MM.1S (cell line): ENCODE results near the gene AKAP4.

Source experiments
- DNase-seq: peaks from one replicate; pipeline ENCODE4 v3.0.0-alpha.2; 2015
- H2AFZ ChIP-seq: fragments of 300-600 bp; sonication (generic); 2 replicates; pipeline ENCODE4 v1.6.0; 2016; ENCODE audit warnings: antibody characterized with exemption, low read length
- H3F3A ChIP-seq: fragments of 300-600 bp; sonication (generic); 2 replicates; pipeline ENCODE4 v1.6.1; 2016; ENCODE audit warnings: mild to moderate bottlenecking, antibody characterized with exemption, low read length, moderate library complexity, mixed read lengths; ENCODE audit not compliant: insufficient read depth
- H3K27ac ChIP-seq: fragments of 300-600 bp; sonication (generic); 2 replicates; pipeline ENCODE4 v1.5.1; 2016; ENCODE audit warnings: mild to moderate bottlenecking, low read length
- H3K27me3 ChIP-seq: fragments of 300-600 bp; sonication (generic); replicated peaks from 2 replicates; pipeline ENCODE4 v1.6.0; 2016; ENCODE audit warnings: low read length; ENCODE audit not compliant: insufficient read depth
- H3K36me3 ChIP-seq: fragments of 300-600 bp; sonication (generic); replicated peaks from 2 replicates; pipeline ENCODE4 v1.6.1; 2016; ENCODE audit warnings: mild to moderate bottlenecking, low read length, mixed read lengths; ENCODE audit not compliant: insufficient read depth
- H3K4me1 ChIP-seq: fragments of 300-600 bp; sonication (generic); 2 replicates; pipeline ENCODE4 v1.6.1; 2016; ENCODE audit warnings: low read length, mixed read lengths
- H3K4me2 ChIP-seq: fragments of 300-600 bp; sonication (generic); 2 replicates; pipeline ENCODE4 v1.6.0; 2016; ENCODE audit warnings: low read depth, low read length
- H3K4me3 ChIP-seq: fragments of 300-600 bp; sonication (generic); 2 replicates; pipeline ENCODE4 v1.5.1; 2016; ENCODE audit warnings: low read length, mixed read lengths
- H3K79me2 ChIP-seq: fragments of 300-600 bp; sonication (generic); 2 replicates; pipeline ENCODE4 v1.6.1; 2016; ENCODE audit warnings: mixed run types, low read length, mixed read lengths
- H3K9ac ChIP-seq: fragments of 300-600 bp; sonication (generic); 2 replicates; pipeline ENCODE4 v1.6.1; 2016; ENCODE audit warnings: low read length, mixed read lengths
- H3K9me2 ChIP-seq: fragments of 300-600 bp; sonication (generic); replicated peaks from 2 replicates; pipeline ENCODE4 v1.6.1; 2016; ENCODE audit warnings: mild to moderate bottlenecking, low read length, mixed read lengths; ENCODE audit not compliant: insufficient read depth
- H3K9me3 ChIP-seq: fragments of 300-600 bp; sonication (generic); replicated peaks from 2 replicates; pipeline ENCODE4 v1.6.1; 2016; ENCODE audit warnings: mild to moderate bottlenecking, low read length, mixed read lengths; ENCODE audit not compliant: insufficient read depth
- H4K20me1 ChIP-seq: fragments of 300-600 bp; sonication (generic); 2 replicates; pipeline ENCODE4 v1.6.1; 2016; ENCODE audit warnings: mild to moderate bottlenecking, low read length, moderate library complexity, mixed read lengths; ENCODE audit not compliant: insufficient read depth
- CTCF ChIP-seq: fragments of 300-600 bp; sonication (generic); IDR thresholded peaks from 2 replicates; pipeline ENCODE4 v1.5.1; 2016; ENCODE audit warnings: antibody characterized with exemption, low read length, mixed read lengths
- EZH2 ChIP-seq: fragments of 300-600 bp; sonication (generic); optimal IDR thresholded peaks from 2 replicates; pipeline ENCODE3; 2017; ENCODE audit warnings: low read depth, mild to moderate bottlenecking, antibody characterized with exemption, low read length, mixed read lengths
- EZH2phosphoT487 ChIP-seq: fragments of 300-600 bp; sonication (generic); IDR thresholded peaks from 2 replicates; pipeline ENCODE4 v1.6.1; 2018; ENCODE audit warnings: antibody characterized with exemption, low read length

The AKAP4 gene

DNA sequence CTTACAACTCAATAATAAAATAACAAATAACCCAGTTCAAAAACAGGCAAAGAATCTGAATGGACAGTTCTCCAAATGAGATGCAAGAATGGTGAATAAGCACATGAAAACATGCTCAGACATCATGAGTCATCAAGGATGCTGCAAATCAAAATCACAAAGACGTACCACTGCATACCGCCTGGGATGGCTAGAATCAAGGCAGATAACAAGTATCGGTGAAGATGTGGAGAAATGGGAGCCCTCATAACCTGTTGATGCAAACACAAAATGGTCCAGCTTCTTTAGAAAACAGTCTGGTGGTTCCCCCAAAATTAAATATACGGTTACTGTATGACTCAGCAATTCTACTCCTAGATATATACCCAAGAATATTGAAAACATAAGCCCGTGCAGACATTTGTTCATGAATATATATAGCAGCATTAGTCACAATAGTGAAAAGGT is 32.5 kb downstream of the AKAP4 start:
- Histone ChIP-seq H3K9me2 (no peaks in the 10 kb centered on the region), H3F3A (no peaks in the 10 kb centered on the region), H3K36me3 (no peaks in the 10 kb centered on the region), H3K4me2 (no peak overlapping the region), H3K4me3 (no peak overlapping the region), H3K9me3 (no peaks in the 10 kb centered on the region), H3K4me1 (no peaks in the 10 kb centered on the region), H3K79me2 (no peaks in the 10 kb centered on the region), H3K27me3 (no peaks in the 10 kb centered on the region), H4K20me1 (no peaks in the 10 kb centered on the region), H3K9ac (no peak overlapping the region), H3K27ac (no peak overlapping the region), H2AFZ (no peak overlapping the region)
- TF ChIP-seq EZH2 (no peak), EZH2phosphoT487 (no peak), CTCF (no peak)
- DNase-seq: no peak

GRCh38 chrX:50167366-50167765 is 33.4 kb downstream of the AKAP4 start:
- Histone ChIP-seq H3K4me1 (no peaks in the 10 kb centered on the region), H4K20me1 (no peaks in the 10 kb centered on the region), H3K9me2 (no peaks in the 10 kb centered on the region), H3K9ac (no peak overlapping the region), H3K27ac (no peak overlapping the region), H3F3A (no peaks in the 10 kb centered on the region), H3K4me2 (no peak overlapping the region), H3K27me3 (no peaks in the 10 kb centered on the region), H3K36me3 (no peaks in the 10 kb centered on the region), H3K79me2 (no peaks in the 10 kb centered on the region), H3K4me3 (no peak overlapping the region), H3K9me3 (no peaks in the 10 kb centered on the region), H2AFZ (no peak overlapping the region)
- no peak for DNase-seq
- TF ChIP-seq CTCF (no peak), EZH2 (no peak), EZH2phosphoT487 (no peak)

DNA sequence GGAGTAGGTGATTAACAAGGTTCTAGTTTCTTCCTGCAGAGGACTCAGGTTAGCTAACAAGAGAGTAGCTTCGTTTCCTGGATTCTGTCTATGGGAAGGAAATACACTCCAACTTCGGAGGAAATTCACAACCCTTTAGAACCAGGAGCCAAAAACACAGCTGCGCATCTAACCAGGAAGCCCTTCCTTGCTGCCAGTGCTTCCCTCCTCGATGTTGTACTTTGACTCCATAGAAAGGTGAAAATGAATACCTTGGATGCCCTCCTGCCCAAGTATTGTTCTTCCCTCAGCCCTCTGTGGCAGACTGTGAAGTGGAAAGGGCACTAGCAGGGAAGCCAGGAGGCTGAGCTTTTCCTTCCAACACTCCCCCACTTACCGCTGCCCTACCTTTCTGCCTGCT is 35.1 kb downstream of the AKAP4 start:
- no peaks in the 10 kb centered on the region for H3K27me3 ChIP-seq
- H3K9ac ChIP-seq: no peak overlapping the region
- no peak for DNase-seq

More for the DNA sequence above, 35.1 kb downstream of the AKAP4 start:
- Histone ChIP-seq H3K9me2 (no peaks in the 10 kb centered on the region), H3K4me2 (no peak overlapping the region), H3F3A (no peaks in the 10 kb centered on the region), H3K4me3 (no peak overlapping the region), H3K4me1 (no peaks in the 10 kb centered on the region), H2AFZ (no peak overlapping the region), H3K79me2 (no peaks in the 10 kb centered on the region), H3K9me3 (no peaks in the 10 kb centered on the region), H3K36me3 (no peaks in the 10 kb centered on the region), H4K20me1 (no peaks in the 10 kb centered on the region), H3K27ac (no peak overlapping the region)
- TF ChIP-seq EZH2phosphoT487 (no peak), CTCF (no peak), EZH2 (no peak)
